GM23338 (cell line): ENCODE data around the gene TIMM17B. TPM values are rescaled to one million over a fixed set of nuclear protein-coding genes. Genes with fewer than 3 reads are reported as not detected.

Source experiments
- ATAC-seq: fragments of 200-7000 bp; cut with Tn5 transposase; 3 replicates; pipeline ENCODE4 v1.9.1; 2020
- DNase-seq: peaks from one replicate; pipeline ENCODE4 v3.0.0-alpha.2; 2015; ENCODE audit warnings: low spot score
- H2AFZ ChIP-seq: fragments of 200-600 bp; sonication (generic); 2 replicates; pipeline ENCODE4 v1.8.0; 2016; ENCODE audit warnings: antibody characterized with exemption, mild to moderate bottlenecking, moderate library complexity
- H3F3A ChIP-seq: fragments of 200-600 bp; sonication (generic); replicated peaks from 2 replicates; pipeline ENCODE4 v1.8.0; 2017; ENCODE audit warnings: antibody characterized with exemption, mixed run types, low read depth
- H3K27ac ChIP-seq: fragments of 200-600 bp; sonication (generic); 2 replicates; pipeline ENCODE4 v1.6.1; 2016; ENCODE audit warnings: low read depth
- H3K27me3 ChIP-seq: fragments of 200-600 bp; sonication (generic); 2 replicates; pipeline ENCODE4 v1.8.0; 2016; ENCODE audit warnings: mild to moderate bottlenecking, mixed run types, moderate library complexity; ENCODE audit not compliant: insufficient read depth
- H3K36me3 ChIP-seq: fragments of 200-600 bp; sonication (generic); 2 replicates; pipeline ENCODE4 v1.8.0; 2016; ENCODE audit warnings: mild to moderate bottlenecking; ENCODE audit not compliant: insufficient read depth
- H3K4me1 ChIP-seq: fragments of 200-600 bp; sonication (generic); 2 replicates; pipeline ENCODE4 v1.8.0; 2016; ENCODE audit warnings: mild to moderate bottlenecking, moderate library complexity; ENCODE audit not compliant: insufficient read depth
- H3K4me2 ChIP-seq: fragments of 200-600 bp; sonication (generic); 2 replicates; pipeline ENCODE4 v1.7.1; 2017; ENCODE audit warnings: mixed run types
- H3K4me3 ChIP-seq: fragments of 200-600 bp; sonication (generic); 2 replicates; pipeline ENCODE4 v1.6.1; 2016; ENCODE audit warnings: mixed run types
- H3K79me2 ChIP-seq: fragments of 200-600 bp; sonication (generic); replicated peaks from 2 replicates; pipeline ENCODE4 v1.8.0; 2017; ENCODE audit warnings: mild to moderate bottlenecking; ENCODE audit not compliant: insufficient read depth
- H3K9me2 ChIP-seq: fragments of 200-600 bp; sonication (generic); 2 replicates; pipeline ENCODE4 v1.8.0; 2017; ENCODE audit not compliant: insufficient read depth
- H4K20me1 ChIP-seq: fragments of 200-600 bp; sonication (generic); replicated peaks from 2 replicates; pipeline ENCODE4 v1.8.0; 2017; ENCODE audit warnings: mild to moderate bottlenecking; ENCODE audit not compliant: insufficient read depth
- H3K27ac Mint-ChIP-seq: 2 replicates; pipeline ENCODE4 v1.8.0; 2020; ENCODE audit warnings: inconsistent platforms, mild to moderate bottlenecking, moderate library complexity, mixed read lengths
- H3K27me3 Mint-ChIP-seq: 3 replicates; pipeline ENCODE4 v1.8.0; 2022; ENCODE audit warnings: low read depth, mild to moderate bottlenecking, moderate library complexity, mixed read lengths, inconsistent platforms; ENCODE audit not compliant: insufficient read depth, poor library complexity
- H3K36me3 Mint-ChIP-seq: 3 replicates; pipeline ENCODE4 v1.8.0; 2021; ENCODE audit warnings: low read depth, mild to moderate bottlenecking, inconsistent platforms, moderate library complexity, mixed read lengths
- H3K4me1 Mint-ChIP-seq: 3 replicates; pipeline ENCODE4 v1.8.0; 2020; ENCODE audit warnings: mild to moderate bottlenecking, inconsistent platforms, mixed read lengths
- H3K4me3 Mint-ChIP-seq: 3 replicates; pipeline ENCODE4 v1.8.0; 2021; ENCODE audit warnings: moderate library complexity, mild to moderate bottlenecking, inconsistent platforms, mixed read lengths
- H3K9me3 Mint-ChIP-seq: 3 replicates; pipeline ENCODE4 v1.8.0; 2020; ENCODE audit warnings: moderate library complexity, mild to moderate bottlenecking, inconsistent platforms, mixed read lengths
- EZH2 ChIP-seq: fragments of 200-600 bp; sonication (generic); IDR thresholded peaks from one replicate; pipeline ENCODE4 v1.8.0; 2017; ENCODE audit warnings: antibody characterized with exemption, mild to moderate bottlenecking, low read depth; ENCODE audit not compliant: unreplicated experiment
- JUNB ChIP-seq: IDR thresholded peaks from one replicate; pipeline ENCODE4 v1.6.1; 2016; ENCODE audit warnings: antibody characterized with exemption; ENCODE audit not compliant: unreplicated experiment
- NANOG ChIP-seq: IDR thresholded peaks from 2 replicates; pipeline ENCODE4 v1.6.1; 2016; ENCODE audit warnings: antibody characterized with exemption, borderline replicate concordance
- POLR2AphosphoS5 ChIP-seq: IDR thresholded peaks from 2 replicates; pipeline ENCODE4 v1.6.1; 2016; ENCODE audit warnings: antibody characterized with exemption, low read depth
- ZNF331 ChIP-seq: fragments of 250-450 bp; sonication (Bioruptor Pico); IDR thresholded peaks from 2 replicates; pipeline ENCODE4 v1.5.0; 2020; ENCODE audit warnings: low read depth, mild to moderate bottlenecking, moderate library complexity
- polyA plus RNA-seq: library from polyadenylated mRNA; unstranded; fragments of >200 nt; fragmentation: Nextera tagmentation; extraction: Ambion mirVana; gene quantifications from 2 replicates; pipeline ENCODE4 v1.2.1, GENCODE V29; 2016
- total RNA-seq: library from RNA; depleted of rRNA; stranded (reverse); fragments of >200 nt; shearing (Covaris generic); gene quantifications from 2 replicates; pipeline ENCODE4 v1.2.3, GENCODE V29; 2014
- TF ChIP-seq, protein P1 (sequence below): IDR thresholded peaks from one replicate; pipeline ENCODE4 v1.6.1; 2018; ENCODE audit warnings: antibody characterized with exemption; ENCODE audit not compliant: unreplicated experiment
- TF ChIP-seq, protein P2 (sequence below): IDR thresholded peaks from 2 replicates; pipeline ENCODE4 v1.6.1; 2016; ENCODE audit warnings: antibody characterized with exemption
- TF ChIP-seq, protein P3 (sequence below), 2 experiments: fragments of 200-600 bp in 1 of 2; sonication (generic) in 1 of 2; conservative IDR thresholded peaks; 2 replicates each; pipeline versions ENCODE4 v1.5.1 to v1.6.1; 2016 to 2017; ENCODE audit warnings: antibody characterized with exemption in 2 of 2, low read depth in 2 of 2, mild to moderate bottlenecking in 2 of 2, moderate library complexity in 1 of 2

The TIMM17B gene
- total and polyA plus RNA-seq, 2 experiments from 2014 or later = 67.1 to 147 TPM

DNA sequence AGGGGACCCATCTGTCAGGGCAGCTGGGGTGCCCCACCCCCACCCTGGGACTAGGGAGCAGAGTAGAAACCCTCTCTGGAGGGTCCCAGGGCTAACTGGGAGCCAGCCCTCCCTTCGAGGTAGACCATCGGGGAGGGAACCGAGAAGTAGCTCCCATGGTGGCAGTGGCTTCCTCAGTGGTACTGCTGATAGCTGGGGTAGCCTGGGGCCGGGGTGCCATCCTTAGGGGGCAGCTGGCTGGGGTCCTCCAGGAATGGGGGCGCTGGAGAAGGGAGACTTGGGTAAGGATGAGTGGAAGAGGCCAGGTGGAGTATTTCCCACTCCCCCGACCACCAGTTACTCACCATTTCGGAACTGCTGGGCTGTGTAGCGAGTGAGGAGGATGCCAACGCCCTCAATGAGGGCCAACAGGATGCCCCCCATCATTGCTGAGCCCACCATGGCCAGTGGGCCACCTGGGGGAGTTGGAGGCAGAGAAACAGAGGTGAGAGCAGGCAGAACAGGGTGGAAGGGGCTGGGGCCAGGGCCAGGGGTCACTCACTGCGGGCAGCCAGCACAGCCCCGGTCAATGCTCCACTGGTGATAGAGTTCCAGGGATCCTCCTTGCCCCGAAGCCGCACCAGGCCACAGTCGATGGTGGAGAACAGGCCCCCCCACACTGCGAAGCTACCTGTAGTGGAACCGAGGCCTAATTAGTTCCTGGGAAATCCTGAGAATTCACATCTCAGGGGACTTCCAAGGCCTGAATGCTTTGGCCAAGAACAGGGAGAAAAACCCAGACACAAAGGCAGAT lies 3.8 kb downstream of the TIMM17B start:
- TF ChIP-seq, protein P1, sequence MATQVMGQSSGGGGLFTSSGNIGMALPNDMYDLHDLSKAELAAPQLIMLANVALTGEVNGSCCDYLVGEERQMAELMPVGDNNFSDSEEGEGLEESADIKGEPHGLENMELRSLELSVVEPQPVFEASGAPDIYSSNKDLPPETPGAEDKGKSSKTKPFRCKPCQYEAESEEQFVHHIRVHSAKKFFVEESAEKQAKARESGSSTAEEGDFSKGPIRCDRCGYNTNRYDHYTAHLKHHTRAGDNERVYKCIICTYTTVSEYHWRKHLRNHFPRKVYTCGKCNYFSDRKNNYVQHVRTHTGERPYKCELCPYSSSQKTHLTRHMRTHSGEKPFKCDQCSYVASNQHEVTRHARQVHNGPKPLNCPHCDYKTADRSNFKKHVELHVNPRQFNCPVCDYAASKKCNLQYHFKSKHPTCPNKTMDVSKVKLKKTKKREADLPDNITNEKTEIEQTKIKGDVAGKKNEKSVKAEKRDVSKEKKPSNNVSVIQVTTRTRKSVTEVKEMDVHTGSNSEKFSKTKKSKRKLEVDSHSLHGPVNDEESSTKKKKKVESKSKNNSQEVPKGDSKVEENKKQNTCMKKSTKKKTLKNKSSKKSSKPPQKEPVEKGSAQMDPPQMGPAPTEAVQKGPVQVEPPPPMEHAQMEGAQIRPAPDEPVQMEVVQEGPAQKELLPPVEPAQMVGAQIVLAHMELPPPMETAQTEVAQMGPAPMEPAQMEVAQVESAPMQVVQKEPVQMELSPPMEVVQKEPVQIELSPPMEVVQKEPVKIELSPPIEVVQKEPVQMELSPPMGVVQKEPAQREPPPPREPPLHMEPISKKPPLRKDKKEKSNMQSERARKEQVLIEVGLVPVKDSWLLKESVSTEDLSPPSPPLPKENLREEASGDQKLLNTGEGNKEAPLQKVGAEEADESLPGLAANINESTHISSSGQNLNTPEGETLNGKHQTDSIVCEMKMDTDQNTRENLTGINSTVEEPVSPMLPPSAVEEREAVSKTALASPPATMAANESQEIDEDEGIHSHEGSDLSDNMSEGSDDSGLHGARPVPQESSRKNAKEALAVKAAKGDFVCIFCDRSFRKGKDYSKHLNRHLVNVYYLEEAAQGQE = no peak
- TF ChIP-seq JUNB (no peak), EZH2 (no peak), ZNF331 (CRISPR knock-in tag) (no peak), POLR2AphosphoS5 (no peak), NANOG (no peak)
- TF ChIP-seq, protein P2, sequence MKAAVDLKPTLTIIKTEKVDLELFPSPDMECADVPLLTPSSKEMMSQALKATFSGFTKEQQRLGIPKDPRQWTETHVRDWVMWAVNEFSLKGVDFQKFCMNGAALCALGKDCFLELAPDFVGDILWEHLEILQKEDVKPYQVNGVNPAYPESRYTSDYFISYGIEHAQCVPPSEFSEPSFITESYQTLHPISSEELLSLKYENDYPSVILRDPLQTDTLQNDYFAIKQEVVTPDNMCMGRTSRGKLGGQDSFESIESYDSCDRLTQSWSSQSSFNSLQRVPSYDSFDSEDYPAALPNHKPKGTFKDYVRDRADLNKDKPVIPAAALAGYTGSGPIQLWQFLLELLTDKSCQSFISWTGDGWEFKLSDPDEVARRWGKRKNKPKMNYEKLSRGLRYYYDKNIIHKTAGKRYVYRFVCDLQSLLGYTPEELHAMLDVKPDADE = no peak
- Histone ChIP-seq H3K4me3 (no peak overlapping the region), H2AFZ (no peak overlapping the region), H3K27me3 (no peaks in the 10 kb centered on the region), H4K20me1 (no peaks in the 10 kb centered on the region), H3K79me2 (peaks cover 30% of the 10 kb centered on the region), H3K27ac (no peak overlapping the region), H3K9me2 (no peaks in the 10 kb centered on the region), H3K4me2 (no peak overlapping the region), H3F3A (no peaks in the 10 kb centered on the region), H3K4me1 (peaks cover 3% of the 10 kb centered on the region; the same call in 1 of the 2 replicates), H3K36me3 (no peaks in the 10 kb centered on the region; the same call in 1 of the 2 replicates)
- no peaks in the 10 kb centered on the region for H3K9me3 Mint-ChIP-seq
- H3K4me3 Mint-ChIP-seq = no peak overlapping the region
- no peak overlapping the region for H3K27ac Mint-ChIP-seq
- peaks cover 24% of the 10 kb centered on the region for H3K36me3 Mint-ChIP-seq
- H3K4me1 Mint-ChIP-seq = peaks cover 10% of the 10 kb centered on the region
- H3K27me3 Mint-ChIP-seq = peaks cover 2% of the 10 kb centered on the region
- ATAC-seq (no peak), DNase-seq (no peak)

DNA sequence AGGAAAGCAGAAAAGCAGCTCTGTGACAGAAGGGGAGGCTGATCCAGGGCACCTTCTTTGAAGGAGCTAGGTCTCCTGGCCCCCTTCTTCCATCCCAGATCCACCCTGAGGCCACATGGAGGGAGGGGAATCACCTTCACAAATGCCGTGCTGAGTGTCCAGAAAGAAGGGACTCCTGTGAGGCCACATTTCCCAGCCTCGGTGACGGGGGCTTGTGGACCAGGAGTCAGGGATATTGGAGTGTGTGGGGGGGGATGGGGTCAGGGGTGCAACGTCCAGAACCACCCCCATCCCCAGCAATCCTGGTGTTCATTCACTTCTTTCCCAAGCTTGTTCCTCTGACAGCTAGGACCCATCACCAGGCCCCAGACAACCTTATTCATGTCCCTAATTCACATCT lies 4.7 kb downstream of the TIMM17B start:
- H3K36me3 Mint-ChIP-seq = peaks cover 21% of the 10 kb centered on the region
- H3K9me3 Mint-ChIP-seq = no peaks in the 10 kb centered on the region
- H3K4me3 Mint-ChIP-seq = no peak overlapping the region; the same call in 2 of the 3 replicates
- TF ChIP-seq ZNF331 (CRISPR knock-in tag) (no peak), POLR2AphosphoS5 (no peak), NANOG (no peak)
- TF ChIP-seq, protein P3, sequence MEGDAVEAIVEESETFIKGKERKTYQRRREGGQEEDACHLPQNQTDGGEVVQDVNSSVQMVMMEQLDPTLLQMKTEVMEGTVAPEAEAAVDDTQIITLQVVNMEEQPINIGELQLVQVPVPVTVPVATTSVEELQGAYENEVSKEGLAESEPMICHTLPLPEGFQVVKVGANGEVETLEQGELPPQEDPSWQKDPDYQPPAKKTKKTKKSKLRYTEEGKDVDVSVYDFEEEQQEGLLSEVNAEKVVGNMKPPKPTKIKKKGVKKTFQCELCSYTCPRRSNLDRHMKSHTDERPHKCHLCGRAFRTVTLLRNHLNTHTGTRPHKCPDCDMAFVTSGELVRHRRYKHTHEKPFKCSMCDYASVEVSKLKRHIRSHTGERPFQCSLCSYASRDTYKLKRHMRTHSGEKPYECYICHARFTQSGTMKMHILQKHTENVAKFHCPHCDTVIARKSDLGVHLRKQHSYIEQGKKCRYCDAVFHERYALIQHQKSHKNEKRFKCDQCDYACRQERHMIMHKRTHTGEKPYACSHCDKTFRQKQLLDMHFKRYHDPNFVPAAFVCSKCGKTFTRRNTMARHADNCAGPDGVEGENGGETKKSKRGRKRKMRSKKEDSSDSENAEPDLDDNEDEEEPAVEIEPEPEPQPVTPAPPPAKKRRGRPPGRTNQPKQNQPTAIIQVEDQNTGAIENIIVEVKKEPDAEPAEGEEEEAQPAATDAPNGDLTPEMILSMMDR (conservative IDR thresholded peaks at IDR 0.05; ENCODE audit: low read depth in 2 of 2) = no peak

More for the DNA sequence above, 4.7 kb downstream of the TIMM17B start:
- peaks cover 2% of the 10 kb centered on the region for H3K27me3 Mint-ChIP-seq
- DNase-seq (no peak), ATAC-seq (no peak)
- Histone ChIP-seq H3K27ac (no peak overlapping the region), H3K27me3 (no peaks in the 10 kb centered on the region), H3K4me3 (no peak overlapping the region), H4K20me1 (no peaks in the 10 kb centered on the region), H3K79me2 (peaks cover 25% of the 10 kb centered on the region), H3F3A (no peaks in the 10 kb centered on the region), H3K36me3 (no peaks in the 10 kb centered on the region; the same call in 1 of the 2 replicates), H3K4me2 (no peak overlapping the region), H3K4me1 (peaks cover 3% of the 10 kb centered on the region; the same call in 1 of the 2 replicates), H2AFZ (no peak overlapping the region), H3K9me2 (no peaks in the 10 kb centered on the region)
- H3K27ac Mint-ChIP-seq = no peak overlapping the region
- H3K4me1 Mint-ChIP-seq = peaks cover 10% of the 10 kb centered on the region
